Endothelial cell of umbilical vein (primary cell): ENCODE data around the gene RPS17. TPM values are rescaled to one million over a fixed set of nuclear protein-coding genes. Genes with fewer than 3 reads are reported as not detected.

Source experiments
- BruUV-seq: library from RNA; stranded (reverse); fragments of 400-500 nt; replicated peaks from 2 replicates; lab custom pipeline; 2021; lab: Mats Ljungman, UMichigan
- CTCF ChIA-PET: fragments of 300-600, 350-600 bp; sonication (Branson Sonifier 250); formaldehyde crosslinking; loops from one replicate; lab custom pipeline; 2021; ENCODE audit warnings: antibody characterized with exemption, inconsistent platforms; lab: Charles Lee
- POLR2A ChIA-PET: fragments of 300-600, 350-600 bp; sonication (Branson Sonifier 250); formaldehyde crosslinking; loops from one replicate; lab custom pipeline; 2021; ENCODE audit warnings: antibody characterized with exemption, inconsistent platforms; lab: Charles Lee
- DNase-seq: peaks from one replicate; pipeline ENCODE4 v3.0.0-alpha.2; 2011; ENCODE audit warnings: low read depth, low spot score
- FAIRE-seq: peaks from 2 replicates; lab custom pipeline; 2011; peaks lifted over from hg19 to GRCh38; lab: Jason Lieb, UNC
- H2AFZ ChIP-seq: 2 replicates; pipeline ENCODE4 v1.6.0; 2012; ENCODE audit warnings: low read depth, low read length, control low read depth, inconsistent platforms
- H3K27ac ChIP-seq: 2 replicates; pipeline ENCODE4 v1.5.1; 2011; ENCODE audit warnings: low read depth, mild to moderate bottlenecking, control low read depth, low read length, moderate library complexity; ENCODE audit not compliant: insufficient read depth
- H3K27me3 ChIP-seq, 2 experiments: 2 replicates each; pipeline versions ENCODE4 v1.6.0 to v1.6.1; 2011; ENCODE audit warnings: low read length in 2 of 2, mixed read lengths in 1 of 2; ENCODE audit not compliant: control insufficient read depth in 2 of 2, insufficient read depth in 2 of 2
- H3K36me3 ChIP-seq, 2 experiments: 2 replicates in 1 of 2; 3 replicates in 1 of 2; pipeline ENCODE4 v1.5.1; 2011; ENCODE audit warnings: low read length in 2 of 2, mild to moderate bottlenecking in 1 of 2, moderate library complexity in 1 of 2; ENCODE audit not compliant: control insufficient read depth in 2 of 2, insufficient read depth in 2 of 2; ENCODE audit errors: extremely low read depth in 1 of 2
- H3K4me1 ChIP-seq: 3 replicates; pipeline ENCODE4 v1.5.1; 2011; ENCODE audit warnings: mild to moderate bottlenecking, low read length; ENCODE audit not compliant: control insufficient read depth, insufficient read depth; ENCODE audit errors: extremely low read depth
- H3K4me2 ChIP-seq: 2 replicates; pipeline ENCODE4 v1.6.1; 2011; ENCODE audit warnings: low read length, control low read depth, mixed read lengths; ENCODE audit not compliant: insufficient read depth
- H3K4me3 ChIP-seq, 3 experiments: fragments of 200-600 bp in 1 of 3; sonication (generic), shearing (Covaris generic) in 1 of 3; replicated peaks in 1 of 3; 2 replicates each; pipeline ENCODE4 v1.5.1; 2011 to 2016; ENCODE audit warnings: control low read depth in 3 of 3, low read length in 3 of 3, mild to moderate bottlenecking in 2 of 3, inconsistent platforms in 1 of 3, low read depth in 1 of 3, moderate library complexity in 1 of 3; ENCODE audit not compliant: insufficient read depth in 1 of 3
- H3K79me2 ChIP-seq: 2 replicates; pipeline ENCODE4 v1.6.0; 2012; ENCODE audit warnings: low read length, inconsistent platforms; ENCODE audit not compliant: control insufficient read depth, insufficient read depth
- H3K9ac ChIP-seq: replicated peaks from 2 replicates; pipeline ENCODE3; 2011; ENCODE audit warnings: low read length, control low read depth; ENCODE audit not compliant: insufficient read depth; ENCODE audit errors: extremely low read depth
- H3K9me1 ChIP-seq: replicated peaks from 3 replicates; pipeline ENCODE4 v1.6.0; 2011; ENCODE audit warnings: mild to moderate bottlenecking, low read length; ENCODE audit not compliant: control insufficient read depth, insufficient read depth; ENCODE audit errors: extremely low read depth
- H3K9me3 ChIP-seq: replicated peaks from 2 replicates; pipeline ENCODE4 v1.5.1; 2012; ENCODE audit warnings: low read length, inconsistent platforms; ENCODE audit not compliant: control insufficient read depth, insufficient read depth
- H4K20me1 ChIP-seq: replicated peaks from 2 replicates; pipeline ENCODE3; 2011; ENCODE audit warnings: mild to moderate bottlenecking, low read length; ENCODE audit not compliant: control insufficient read depth, insufficient read depth; ENCODE audit errors: extremely low read depth
- CTCF ChIP-seq, 2 donors: IDR thresholded peaks; 1 replicate in 1 of 2; 2 replicates in 1 of 2; pipeline ENCODE4 v1.5.1; 2011; ENCODE audit warnings: low read length in 2 of 2, mild to moderate bottlenecking in 2 of 2, moderate library complexity in 2 of 2, control low read depth in 1 of 2, inconsistent platforms in 1 of 2, low read depth in 1 of 2; ENCODE audit not compliant: insufficient read depth in 1 of 2; ENCODE audit errors: extremely low read depth in 1 of 2
- EZH2 ChIP-seq: IDR thresholded peaks from 2 replicates; pipeline ENCODE4 v1.6.1; 2012; ENCODE audit warnings: borderline replicate concordance, low read depth, mild to moderate bottlenecking, moderate library complexity, low read length, inconsistent platforms; ENCODE audit not compliant: severe bottlenecking
- FOS ChIP-seq: IDR thresholded peaks from 2 replicates; pipeline ENCODE4 v1.6.1; 2011; ENCODE audit warnings: mild to moderate bottlenecking, low read length, moderate library complexity, borderline replicate concordance; ENCODE audit not compliant: insufficient read depth
- GATA2 ChIP-seq: IDR thresholded peaks from 2 replicates; pipeline ENCODE4 v1.7.0; 2011; ENCODE audit warnings: low read depth, mild to moderate bottlenecking, moderate library complexity, mixed read lengths, low read length; ENCODE audit not compliant: insufficient read length, insufficient read depth
- JUN ChIP-seq: IDR thresholded peaks from 2 replicates; pipeline ENCODE4 v1.6.1; 2011; ENCODE audit warnings: borderline replicate concordance, low read depth; ENCODE audit not compliant: insufficient read length, insufficient read depth
- MAX ChIP-seq: IDR thresholded peaks from 2 replicates; pipeline ENCODE4 v1.6.1; 2011; ENCODE audit not compliant: insufficient read depth, insufficient read length
- MYC ChIP-seq: IDR thresholded peaks from one replicate; pipeline ENCODE4 v1.6.1; 2011; ENCODE audit warnings: mild to moderate bottlenecking, low read depth, low read length
- POLR2A ChIP-seq: IDR thresholded peaks from 2 replicates; pipeline ENCODE4 v1.6.1; 2012; ENCODE audit warnings: low read depth, mild to moderate bottlenecking, control low read depth, low read length
- POLR2AphosphoS5 ChIP-seq: IDR thresholded peaks from 2 replicates; pipeline ENCODE4 v1.6.1; 2012; ENCODE audit warnings: low read depth, mild to moderate bottlenecking, control low read depth, low read length, moderate library complexity; ENCODE audit not compliant: insufficient read depth
- dilution Hi-C: fragments of 300-500 bp; cut with MboI; formaldehyde crosslinking; loops from one replicate; pipeline ENCODE4 v1.15.0; 2019; ENCODE audit warnings: low sequenced_read_pairs; ENCODE audit not compliant: extremely low pct_ligation_motif_present
- intact Hi-C: fragments of 100-400 bp; cut with micrococcal nuclease; formaldehyde crosslinking; loops from one replicate; pipeline ENCODE4 v1.10.0; 2022
- polyA plus RNA-seq, 4 experiments: library from polyadenylated mRNA; depleted of rRNA in 3 of 4; stranded (reverse) in 3 of 4; unstranded in 1 of 4; fragments of >200 nt; gene quantifications; 2 replicates each; pipeline versions ENCODE4 v1.2.1 to v1.2.3, GENCODE V29; 2011 to 2012; ENCODE audit warnings: missing spikeins in 1 of 4
- total RNA-seq: library from RNA; stranded (reverse); gene quantifications from 2 replicates; pipeline ENCODE4 v1.2.3, GENCODE V29; 2021

Gene RPS17
- total and polyA plus RNA-seq, 2 donors (not counting 3 experiments of a cell fraction or from before 2014, with no cell fraction given), result 1,690 to 4,382 TPM

- H3K27ac ChIP-seq, result no peak overlapping the region
- H3K9me3 ChIP-seq, result no peaks in the 10 kb centered on the region
- no peak overlapping the region for H3K4me3 ChIP-seq
- H2AFZ ChIP-seq, result no peak overlapping the region
- intact Hi-C loops, result no loop called here
- DNase-seq (no peak), FAIRE-seq (no peak)
- TF ChIP-seq POLR2AphosphoS5 (no peak), MAX (no peak), POLR2A (no peak), EZH2 (no peak), JUN (no peak), FOS (no peak), CTCF (IDR thresholded peaks at IDR 0.05; ENCODE audit: extremely low read depth in 1 of 2, insufficient read depth in 1 of 2, low read depth in 1 of 2, low read length in 2 of 2) (no peak), GATA2 (no peak), MYC (no peak)
- no peaks in the 10 kb centered on the region for H3K79me2 ChIP-seq
- H3K4me1 ChIP-seq, result no peaks in the 10 kb centered on the region
- no peaks in the 10 kb centered on the region for H3K36me3 ChIP-seq
- CTCF ChIA-PET, result interaction anchor here (0.8 kb wide), 1 partner anchor 13 kb away, joined by 3 read pairs; no protein-coding TSS in a partner anchor
- no peaks in the 10 kb centered on the region for H4K20me1 ChIP-seq
- H3K9me1 ChIP-seq, result no peaks in the 10 kb centered on the region
- POLR2A ChIA-PET, result interaction anchor here (0.7 kb wide), 1 partner anchor 441 kb away, joined by 3 read pairs; no protein-coding TSS in a partner anchor
- H3K27me3 ChIP-seq, result peaks cover 3 to 12% of the 10 kb centered on the region in 2 experiments
- dilution Hi-C loops, result no loop called here
- H3K9ac ChIP-seq, result no peak overlapping the region
- BruUV-seq, result no TSS peak
- H3K4me2 ChIP-seq, result no peak overlapping the region
Observed at GRCh38 chr15:82572986-82573385, 32.7 kb upstream of the RPS17 start.
